MM.1S (cell line): ENCODE results near the gene TCF12.

Source experiments
- DNase-seq: peaks from one replicate; pipeline ENCODE4 v3.0.0-alpha.2; 2015
- H2AFZ ChIP-seq: fragments of 300-600 bp; sonication (generic); 2 replicates; pipeline ENCODE4 v1.6.0; 2016; ENCODE audit warnings: antibody characterized with exemption, low read length
- H3F3A ChIP-seq: fragments of 300-600 bp; sonication (generic); 2 replicates; pipeline ENCODE4 v1.6.1; 2016; ENCODE audit warnings: mild to moderate bottlenecking, antibody characterized with exemption, low read length, moderate library complexity, mixed read lengths; ENCODE audit not compliant: insufficient read depth
- H3K27ac ChIP-seq: fragments of 300-600 bp; sonication (generic); 2 replicates; pipeline ENCODE4 v1.5.1; 2016; ENCODE audit warnings: mild to moderate bottlenecking, low read length
- H3K27me3 ChIP-seq: fragments of 300-600 bp; sonication (generic); replicated peaks from 2 replicates; pipeline ENCODE4 v1.6.0; 2016; ENCODE audit warnings: low read length; ENCODE audit not compliant: insufficient read depth
- H3K36me3 ChIP-seq: fragments of 300-600 bp; sonication (generic); replicated peaks from 2 replicates; pipeline ENCODE4 v1.6.1; 2016; ENCODE audit warnings: mild to moderate bottlenecking, low read length, mixed read lengths; ENCODE audit not compliant: insufficient read depth
- H3K4me1 ChIP-seq: fragments of 300-600 bp; sonication (generic); 2 replicates; pipeline ENCODE4 v1.6.1; 2016; ENCODE audit warnings: low read length, mixed read lengths
- H3K4me2 ChIP-seq: fragments of 300-600 bp; sonication (generic); 2 replicates; pipeline ENCODE4 v1.6.0; 2016; ENCODE audit warnings: low read depth, low read length
- H3K4me3 ChIP-seq: fragments of 300-600 bp; sonication (generic); 2 replicates; pipeline ENCODE4 v1.5.1; 2016; ENCODE audit warnings: low read length, mixed read lengths
- H3K79me2 ChIP-seq: fragments of 300-600 bp; sonication (generic); 2 replicates; pipeline ENCODE4 v1.6.1; 2016; ENCODE audit warnings: mixed run types, low read length, mixed read lengths
- H3K9ac ChIP-seq: fragments of 300-600 bp; sonication (generic); 2 replicates; pipeline ENCODE4 v1.6.1; 2016; ENCODE audit warnings: low read length, mixed read lengths
- H3K9me2 ChIP-seq: fragments of 300-600 bp; sonication (generic); replicated peaks from 2 replicates; pipeline ENCODE4 v1.6.1; 2016; ENCODE audit warnings: mild to moderate bottlenecking, low read length, mixed read lengths; ENCODE audit not compliant: insufficient read depth
- H3K9me3 ChIP-seq: fragments of 300-600 bp; sonication (generic); replicated peaks from 2 replicates; pipeline ENCODE4 v1.6.1; 2016; ENCODE audit warnings: mild to moderate bottlenecking, low read length, mixed read lengths; ENCODE audit not compliant: insufficient read depth
- H4K20me1 ChIP-seq: fragments of 300-600 bp; sonication (generic); 2 replicates; pipeline ENCODE4 v1.6.1; 2016; ENCODE audit warnings: mild to moderate bottlenecking, low read length, moderate library complexity, mixed read lengths; ENCODE audit not compliant: insufficient read depth
- EZH2 ChIP-seq: fragments of 300-600 bp; sonication (generic); optimal IDR thresholded peaks from 2 replicates; pipeline ENCODE3; 2017; ENCODE audit warnings: low read depth, mild to moderate bottlenecking, antibody characterized with exemption, low read length, mixed read lengths
- EZH2phosphoT487 ChIP-seq: fragments of 300-600 bp; sonication (generic); IDR thresholded peaks from 2 replicates; pipeline ENCODE4 v1.6.1; 2018; ENCODE audit warnings: antibody characterized with exemption, low read length
- TF ChIP-seq, protein P1 (sequence below): fragments of 300-600 bp; sonication (generic); IDR thresholded peaks from 2 replicates; pipeline ENCODE4 v1.5.1; 2016; ENCODE audit warnings: antibody characterized with exemption, low read length, mixed read lengths

Gene TCF12

DNA sequence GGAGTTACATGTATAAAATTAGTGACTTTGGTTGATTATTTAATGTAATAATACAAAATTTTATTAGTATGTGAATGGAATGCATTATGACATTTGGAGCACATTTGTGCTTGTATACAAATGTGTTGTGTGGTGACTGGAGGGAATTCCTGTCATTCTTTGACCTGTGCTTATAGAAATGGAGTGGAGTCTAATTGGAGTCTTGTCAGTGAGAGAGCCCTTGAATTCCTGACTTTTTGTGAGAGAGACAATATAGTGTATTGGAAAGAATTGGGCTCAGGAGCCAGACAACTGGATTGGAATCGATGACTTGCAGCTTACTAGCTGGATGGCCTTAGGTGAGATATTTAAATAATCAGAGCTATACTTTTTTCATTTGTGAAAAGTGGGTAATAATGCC is 9.4 kb downstream of the TCF12 start:
- Histone ChIP-seq H3K36me3 (no peaks in the 10 kb centered on the region), H3K4me1 (peaks cover 18% of the 10 kb centered on the region)

DNA sequence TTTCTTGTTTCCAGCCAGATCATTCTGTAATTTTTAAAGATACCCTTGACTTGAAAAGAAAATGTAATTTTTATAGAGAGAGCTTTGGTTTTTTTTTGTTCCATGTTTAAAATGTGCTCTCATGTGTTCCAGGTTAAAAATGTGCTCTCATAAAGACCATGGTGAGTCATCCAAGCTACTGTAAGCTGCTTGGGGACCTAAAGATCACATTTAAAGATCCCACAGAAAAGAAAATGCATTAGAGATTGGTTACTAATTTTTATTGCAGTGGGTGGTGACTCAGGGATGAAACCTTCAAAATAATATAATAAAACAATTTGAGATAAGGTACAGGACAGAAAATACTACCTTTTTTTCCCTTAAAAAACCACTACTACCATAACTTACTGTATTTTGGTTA is 11.0 kb downstream of the TCF12 start:
- Histone ChIP-seq H3F3A (no peaks in the 10 kb centered on the region), H3K36me3 (no peaks in the 10 kb centered on the region), H3K79me2 (peaks cover 30% of the 10 kb centered on the region), H3K4me2 (no peak overlapping the region), H3K9me2 (no peaks in the 10 kb centered on the region), H3K4me1 (peaks cover 2% of the 10 kb centered on the region; the same call in 1 of the 2 replicates), H3K27me3 (no peaks in the 10 kb centered on the region), H2AFZ (no peak overlapping the region), H3K9ac (no peak overlapping the region), H4K20me1 (no peaks in the 10 kb centered on the region), H3K27ac (no peak overlapping the region), H3K9me3 (no peaks in the 10 kb centered on the region), H3K4me3 (no peak overlapping the region)
- DNase-seq, result no peak
- TF ChIP-seq EZH2phosphoT487 (no peak), EZH2 (no peak)
- TF ChIP-seq, protein P1, sequence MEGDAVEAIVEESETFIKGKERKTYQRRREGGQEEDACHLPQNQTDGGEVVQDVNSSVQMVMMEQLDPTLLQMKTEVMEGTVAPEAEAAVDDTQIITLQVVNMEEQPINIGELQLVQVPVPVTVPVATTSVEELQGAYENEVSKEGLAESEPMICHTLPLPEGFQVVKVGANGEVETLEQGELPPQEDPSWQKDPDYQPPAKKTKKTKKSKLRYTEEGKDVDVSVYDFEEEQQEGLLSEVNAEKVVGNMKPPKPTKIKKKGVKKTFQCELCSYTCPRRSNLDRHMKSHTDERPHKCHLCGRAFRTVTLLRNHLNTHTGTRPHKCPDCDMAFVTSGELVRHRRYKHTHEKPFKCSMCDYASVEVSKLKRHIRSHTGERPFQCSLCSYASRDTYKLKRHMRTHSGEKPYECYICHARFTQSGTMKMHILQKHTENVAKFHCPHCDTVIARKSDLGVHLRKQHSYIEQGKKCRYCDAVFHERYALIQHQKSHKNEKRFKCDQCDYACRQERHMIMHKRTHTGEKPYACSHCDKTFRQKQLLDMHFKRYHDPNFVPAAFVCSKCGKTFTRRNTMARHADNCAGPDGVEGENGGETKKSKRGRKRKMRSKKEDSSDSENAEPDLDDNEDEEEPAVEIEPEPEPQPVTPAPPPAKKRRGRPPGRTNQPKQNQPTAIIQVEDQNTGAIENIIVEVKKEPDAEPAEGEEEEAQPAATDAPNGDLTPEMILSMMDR, result no peak

More for the DNA sequence above, 9.4 kb downstream of the TCF12 start:
- H3K9me3 ChIP-seq, result no peaks in the 10 kb centered on the region
- H3K9me2 ChIP-seq, result no peaks in the 10 kb centered on the region
- no peak overlapping the region for H3K4me2 ChIP-seq
- no peaks in the 10 kb centered on the region for H4K20me1 ChIP-seq
- no peak overlapping the region for H3K9ac ChIP-seq
- no peak overlapping the region for H2AFZ ChIP-seq
- no peak for DNase-seq
- no peak overlapping the region for H3K27ac ChIP-seq
- no peak overlapping the region for H3K4me3 ChIP-seq
- TF ChIP-seq EZH2phosphoT487 (no peak), EZH2 (no peak)
- TF ChIP-seq, protein P1, result no peak
- no peaks in the 10 kb centered on the region; the same call in 1 of the 2 replicates for H3F3A ChIP-seq
- H3K79me2 ChIP-seq, result peaks cover 26% of the 10 kb centered on the region
- no peaks in the 10 kb centered on the region for H3K27me3 ChIP-seq

DNA sequence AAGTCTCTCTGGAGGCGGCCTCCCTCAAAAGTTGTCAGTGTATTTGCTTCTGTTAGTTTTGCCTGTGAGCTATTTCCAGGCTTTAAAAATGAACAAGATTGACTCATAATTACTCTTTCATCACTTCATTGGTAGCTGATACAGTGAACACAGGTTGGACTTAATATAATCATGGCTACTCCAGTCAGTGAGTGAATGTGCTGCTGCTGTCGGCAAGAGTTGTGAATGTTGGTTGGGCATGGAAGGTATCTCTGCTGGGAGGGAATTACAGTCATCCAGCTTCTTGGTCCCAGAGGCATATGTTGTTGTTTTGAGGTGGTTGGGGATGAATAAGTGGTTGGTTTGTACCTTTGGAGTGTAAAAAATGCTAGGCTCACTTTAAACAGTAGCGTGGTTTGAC is 11.5 kb downstream of the TCF12 start:
- H3K36me3 ChIP-seq, result no peaks in the 10 kb centered on the region
- DNase-seq, result no peak
- no peak overlapping the region for H3K4me2 ChIP-seq

More for the DNA sequence above, 11.5 kb downstream of the TCF12 start:
- no peak overlapping the region for H3K27ac ChIP-seq
- no peak overlapping the region for H2AFZ ChIP-seq
- peaks cover 36% of the 10 kb centered on the region for H3K79me2 ChIP-seq
- no peaks in the 10 kb centered on the region for H4K20me1 ChIP-seq
- no peaks in the 10 kb centered on the region for H3K27me3 ChIP-seq
- no peak overlapping the region for H3K4me3 ChIP-seq
- no peaks in the 10 kb centered on the region for H3K4me1 ChIP-seq
- H3F3A ChIP-seq, result no peaks in the 10 kb centered on the region
- no peak overlapping the region for H3K9ac ChIP-seq
- H3K9me3 ChIP-seq, result no peaks in the 10 kb centered on the region
- TF ChIP-seq, protein P1, result no peak
- no peak for TF ChIP-seq EZH2
- TF ChIP-seq EZH2phosphoT487, result no peak
- H3K9me2 ChIP-seq, result no peaks in the 10 kb centered on the region
